GM18861 (cell line): ENCODE data around the gene CFAP43.

Experiments
- ATAC-seq: cut with Tn5 transposase; IDR thresholded peaks from one replicate; pipeline ENCODE4 v1.9.1; 2021; ENCODE audit not compliant: unreplicated experiment

Gene CFAP43, protein sequence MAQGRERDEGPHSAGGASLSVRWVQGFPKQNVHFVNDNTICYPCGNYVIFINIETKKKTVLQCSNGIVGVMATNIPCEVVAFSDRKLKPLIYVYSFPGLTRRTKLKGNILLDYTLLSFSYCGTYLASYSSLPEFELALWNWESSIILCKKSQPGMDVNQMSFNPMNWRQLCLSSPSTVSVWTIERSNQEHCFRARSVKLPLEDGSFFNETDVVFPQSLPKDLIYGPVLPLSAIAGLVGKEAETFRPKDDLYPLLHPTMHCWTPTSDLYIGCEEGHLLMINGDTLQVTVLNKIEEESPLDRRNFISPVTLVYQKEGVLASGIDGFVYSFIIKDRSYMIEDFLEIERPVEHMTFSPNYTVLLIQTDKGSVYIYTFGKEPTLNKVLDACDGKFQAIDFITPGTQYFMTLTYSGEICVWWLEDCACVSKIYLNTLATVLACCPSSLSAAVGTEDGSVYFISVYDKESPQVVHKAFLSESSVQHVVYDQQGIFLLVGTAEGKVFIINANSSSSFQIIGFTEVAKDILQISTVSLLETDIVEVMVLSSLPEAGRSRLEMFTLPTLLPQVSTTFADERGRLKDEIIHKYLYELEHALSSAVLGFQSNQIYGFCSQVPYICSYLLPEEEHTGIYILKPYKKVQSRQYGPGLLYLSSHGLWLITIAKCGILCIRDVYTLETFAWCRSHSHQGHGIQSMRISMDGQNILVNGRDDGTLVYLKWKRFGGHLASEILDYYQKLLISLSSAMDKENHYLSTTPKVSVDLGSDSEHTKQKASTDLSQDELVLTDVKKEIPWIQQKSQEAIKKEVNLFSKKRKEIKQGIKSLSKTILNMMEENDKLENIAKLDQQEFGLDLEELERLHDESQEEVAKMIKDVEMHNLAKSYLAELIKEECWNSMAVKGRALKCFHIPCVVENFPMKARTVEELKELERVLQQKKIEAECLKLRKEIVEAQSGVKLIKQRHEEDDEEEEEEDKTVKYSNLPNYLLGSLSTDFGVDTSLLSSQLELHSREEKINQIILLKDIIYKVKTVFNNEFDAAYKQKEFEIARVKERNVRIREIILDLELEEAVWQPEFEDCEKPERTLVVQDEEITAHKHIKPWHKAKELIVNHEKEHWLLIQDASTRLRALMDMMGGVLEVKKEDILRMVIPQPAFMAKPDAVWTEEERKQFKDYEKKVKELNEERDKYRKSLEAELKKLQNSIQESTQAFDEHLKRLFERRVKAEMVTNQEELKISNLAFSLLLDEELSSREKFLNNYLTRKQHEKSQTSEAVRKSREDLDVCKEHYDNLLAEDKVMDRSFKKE (N-terminal part only)

DNA sequence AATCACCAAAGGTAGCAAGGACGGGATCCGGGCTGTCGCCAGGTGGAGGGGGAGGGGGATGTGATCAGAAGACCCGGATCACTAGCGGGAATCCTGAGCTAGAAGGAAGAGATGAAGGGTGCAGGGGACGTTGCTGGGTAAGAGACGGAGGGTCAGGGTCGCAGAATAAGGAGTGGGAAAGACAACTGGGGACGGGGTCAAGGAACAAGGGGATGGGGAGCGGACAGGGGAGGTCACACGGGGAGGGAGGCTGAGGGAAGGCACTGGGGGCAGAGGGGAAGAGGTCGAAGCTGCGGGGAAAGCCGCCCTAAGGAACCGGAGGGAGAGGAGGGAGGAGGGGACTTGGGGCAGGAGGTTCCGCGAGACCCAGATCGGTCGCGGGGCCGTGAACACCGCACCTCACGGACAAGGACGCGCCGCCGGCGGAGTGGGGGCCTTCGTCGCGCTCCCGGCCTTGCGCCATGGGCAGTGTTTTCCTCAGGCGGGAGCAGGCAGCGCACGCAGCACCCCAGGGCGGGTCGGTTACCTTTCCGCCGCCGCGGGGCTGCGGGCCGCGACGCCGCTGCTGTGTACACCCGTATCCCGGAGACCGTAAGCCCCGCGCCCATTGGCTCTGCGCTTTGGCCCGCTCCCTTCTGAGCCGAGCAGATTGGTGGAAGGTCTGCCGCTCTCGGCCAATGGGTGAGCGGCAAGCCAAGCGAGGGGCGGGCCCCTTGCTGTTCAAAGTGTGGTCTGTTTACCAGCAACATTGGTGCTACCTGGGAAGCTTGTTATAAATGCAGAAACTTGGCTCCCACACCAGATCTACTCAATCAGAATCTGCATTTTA, at the start of gene CFAP43:
TSS of gene CFAP43 (minus strand) at position 581 of the 829 bp plus-strand sequence. CDS start at position 463, 118 bp downstream.
- peak; percentile 100 for ATAC-seq

DNA sequence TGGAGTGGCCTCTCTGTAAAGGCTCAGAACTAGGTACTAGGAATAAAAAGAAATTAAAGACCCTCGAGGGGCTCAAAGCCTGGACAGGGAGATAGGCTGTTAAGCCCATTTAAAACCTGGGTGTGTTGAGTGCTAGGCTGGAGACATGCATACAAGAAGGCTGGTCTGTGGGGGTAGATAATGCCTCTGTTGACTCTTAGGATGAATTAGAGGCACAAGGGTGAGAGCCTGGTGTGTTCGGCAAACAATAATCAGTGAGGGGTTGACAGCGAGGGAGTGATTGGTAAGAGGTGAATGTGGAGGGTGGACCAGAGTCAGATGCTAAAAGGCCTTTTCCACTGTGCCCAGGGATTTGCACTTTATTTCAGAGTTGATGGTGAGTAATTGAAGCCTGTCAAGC, 49.5 kb upstream of the CFAP43 start:
- no peak for ATAC-seq

DNA sequence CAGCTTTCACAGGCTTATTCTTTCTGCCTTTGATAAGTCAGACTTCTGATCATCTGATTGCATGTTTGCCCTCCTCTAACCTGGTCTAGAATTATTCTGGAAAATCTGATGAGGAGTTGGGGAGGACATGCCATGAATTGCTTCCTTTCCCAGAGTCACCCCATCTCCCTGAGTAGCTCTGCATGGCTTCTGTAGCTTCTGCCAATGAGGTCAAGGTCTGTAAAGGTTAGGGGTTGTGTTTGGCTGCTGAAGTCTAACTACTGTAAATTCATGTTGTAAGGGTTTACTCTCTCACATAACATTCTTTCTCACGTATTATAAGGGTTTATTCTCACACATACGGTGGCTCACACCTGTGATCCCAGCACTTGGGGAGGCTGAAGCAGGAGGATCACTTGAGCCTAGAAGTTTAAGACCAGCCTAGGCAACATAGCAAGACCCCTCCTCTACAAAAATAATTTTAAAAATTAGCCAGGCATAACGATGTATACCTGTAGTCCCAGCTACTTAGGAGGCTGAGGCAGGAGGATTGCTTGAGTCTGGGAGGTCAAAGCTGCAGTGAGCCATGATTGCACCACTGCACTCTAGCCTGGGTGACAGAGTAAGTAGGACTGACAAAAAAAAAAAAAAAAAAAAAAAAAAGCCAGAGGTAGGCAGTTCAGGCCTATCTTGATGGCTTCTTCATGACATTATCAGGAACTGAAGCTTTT, 47.5 kb upstream of the CFAP43 start:
- ATAC-seq = no peak

DNA sequence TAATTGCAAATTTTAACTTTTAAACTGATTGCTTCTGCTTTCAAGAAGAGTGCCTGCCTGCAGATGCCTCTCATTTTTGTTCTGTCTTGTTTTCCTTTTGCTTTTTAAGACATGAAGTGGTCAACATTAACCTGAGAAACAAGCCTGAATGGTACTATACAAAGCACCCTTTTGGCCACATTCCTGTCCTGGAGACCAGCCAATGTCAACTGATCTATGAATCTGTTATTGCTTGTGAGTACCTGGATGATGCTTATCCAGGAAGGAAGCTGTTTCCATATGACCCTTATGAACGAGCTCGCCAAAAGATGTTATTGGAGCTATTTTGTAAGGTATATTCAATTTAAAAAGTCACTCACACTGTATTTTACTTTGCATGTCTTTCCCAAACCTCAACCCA, 45.6 kb upstream of the CFAP43 start:
- ATAC-seq = no peak

DNA sequence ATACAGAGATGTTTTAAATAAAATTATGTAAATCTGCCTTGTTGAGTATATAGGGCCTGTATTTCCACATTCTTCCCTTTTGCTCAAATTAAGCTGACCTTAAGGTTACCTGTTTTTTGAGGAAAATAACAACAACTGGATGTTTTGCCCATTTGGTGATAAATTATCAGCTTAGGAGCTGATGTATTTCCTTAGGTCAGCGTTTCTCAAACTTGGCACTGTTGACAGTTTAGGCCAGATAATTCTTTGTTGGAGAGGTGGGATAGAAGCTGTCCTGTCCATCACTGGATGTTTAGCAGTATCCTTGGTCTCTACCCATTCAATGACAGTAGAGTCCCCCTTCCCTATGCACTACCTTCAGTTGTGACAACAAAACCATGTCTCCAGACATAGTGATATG, 44.0 kb upstream of the CFAP43 start:
- no peak for ATAC-seq

DNA sequence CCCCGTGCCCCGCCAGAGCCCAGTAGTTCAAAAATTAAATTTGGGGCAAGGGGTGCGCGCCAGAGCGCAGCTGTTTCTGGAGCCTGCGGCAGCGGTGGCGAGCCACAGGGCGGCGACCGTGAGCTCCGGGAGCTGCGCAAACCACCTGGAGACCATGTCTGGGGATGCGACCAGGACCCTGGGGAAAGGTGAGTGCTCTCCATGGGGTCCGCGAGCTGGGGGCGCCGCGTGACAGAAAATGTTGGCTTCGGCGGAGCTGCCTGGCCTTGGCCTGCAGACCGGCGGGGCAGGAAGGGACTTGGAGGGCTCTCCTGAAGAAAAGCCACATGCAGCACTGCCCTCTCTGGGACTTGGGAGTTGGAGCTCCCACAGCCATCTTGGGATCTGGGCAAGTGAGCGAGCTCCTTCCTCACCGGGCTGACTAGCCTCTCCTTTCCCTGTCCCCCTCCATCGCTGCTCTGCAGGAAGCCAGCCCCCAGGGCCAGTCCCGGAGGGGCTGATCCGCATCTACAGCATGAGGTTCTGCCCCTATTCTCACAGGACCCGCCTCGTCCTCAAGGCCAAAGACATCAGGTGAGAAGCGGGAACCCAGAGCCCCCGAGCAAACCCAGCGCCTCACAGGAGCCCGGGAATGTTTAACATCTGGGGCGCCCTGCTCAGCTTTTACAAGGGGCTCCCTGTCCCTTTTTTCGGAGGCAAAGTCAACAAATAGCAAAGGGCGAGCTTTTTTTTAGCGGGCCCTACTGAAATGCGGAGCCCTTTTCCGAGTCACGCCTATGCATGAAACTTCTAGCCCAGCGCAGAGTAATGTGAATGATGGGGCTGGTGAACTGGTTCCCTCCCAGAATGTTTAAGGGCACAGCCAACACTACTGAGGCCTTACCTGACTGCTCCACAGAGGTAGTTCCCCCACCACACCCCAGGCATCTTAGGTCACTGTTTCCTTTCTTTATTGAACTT, 42.9 kb upstream of the CFAP43 start:
- ATAC-seq = no peak

DNA sequence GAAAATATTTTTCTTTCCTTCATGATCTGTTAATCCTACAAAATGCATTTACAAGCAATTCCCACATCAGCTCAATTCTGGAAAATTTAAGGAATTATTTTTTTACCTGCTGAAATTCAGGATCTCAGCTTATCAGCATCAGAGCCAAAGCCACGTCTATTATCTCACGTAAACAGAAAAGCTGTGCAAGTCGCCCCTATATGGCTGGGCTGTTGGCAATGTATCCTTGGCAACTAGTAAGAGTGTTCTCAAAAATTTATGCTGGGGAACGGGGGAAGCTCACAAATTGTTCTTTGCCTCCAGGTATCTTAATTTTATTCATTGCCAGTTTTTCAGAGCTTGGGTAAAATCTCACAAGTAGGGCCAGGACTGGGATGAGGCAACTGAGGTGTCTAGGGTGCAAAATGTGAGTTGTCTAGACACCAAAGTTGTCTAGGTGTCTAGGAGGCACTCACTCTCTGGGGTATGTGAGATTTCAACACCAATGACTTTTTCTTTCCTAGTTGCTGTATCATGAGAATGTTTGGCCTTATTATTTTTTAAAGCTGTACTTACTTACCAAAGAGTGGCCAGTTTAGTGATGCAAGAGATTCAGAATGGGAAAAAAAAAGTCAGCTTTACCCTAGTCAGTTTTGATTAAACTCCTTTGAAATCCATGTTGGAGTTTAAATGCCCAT, 41.9 kb upstream of the CFAP43 start:
- no peak for ATAC-seq

DNA sequence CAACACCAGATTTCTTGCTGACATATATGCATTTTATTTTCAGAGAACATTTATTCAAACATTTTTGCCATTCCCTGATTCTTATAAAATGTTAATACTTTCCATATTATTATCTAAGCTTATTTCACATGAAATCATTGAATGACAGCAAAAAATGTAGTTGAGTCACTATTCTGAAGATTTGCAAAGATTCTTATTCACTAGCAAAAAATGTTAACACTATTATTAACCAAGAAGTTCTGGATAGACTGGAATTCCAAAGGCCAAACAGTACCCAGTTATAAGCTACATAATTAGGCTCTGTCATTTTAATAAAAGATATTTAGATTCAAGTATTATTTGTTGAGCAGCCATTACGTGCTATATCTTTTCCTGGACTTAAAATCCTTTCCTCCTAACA, 41.1 kb upstream of the CFAP43 start:
- ATAC-seq = no peak

DNA sequence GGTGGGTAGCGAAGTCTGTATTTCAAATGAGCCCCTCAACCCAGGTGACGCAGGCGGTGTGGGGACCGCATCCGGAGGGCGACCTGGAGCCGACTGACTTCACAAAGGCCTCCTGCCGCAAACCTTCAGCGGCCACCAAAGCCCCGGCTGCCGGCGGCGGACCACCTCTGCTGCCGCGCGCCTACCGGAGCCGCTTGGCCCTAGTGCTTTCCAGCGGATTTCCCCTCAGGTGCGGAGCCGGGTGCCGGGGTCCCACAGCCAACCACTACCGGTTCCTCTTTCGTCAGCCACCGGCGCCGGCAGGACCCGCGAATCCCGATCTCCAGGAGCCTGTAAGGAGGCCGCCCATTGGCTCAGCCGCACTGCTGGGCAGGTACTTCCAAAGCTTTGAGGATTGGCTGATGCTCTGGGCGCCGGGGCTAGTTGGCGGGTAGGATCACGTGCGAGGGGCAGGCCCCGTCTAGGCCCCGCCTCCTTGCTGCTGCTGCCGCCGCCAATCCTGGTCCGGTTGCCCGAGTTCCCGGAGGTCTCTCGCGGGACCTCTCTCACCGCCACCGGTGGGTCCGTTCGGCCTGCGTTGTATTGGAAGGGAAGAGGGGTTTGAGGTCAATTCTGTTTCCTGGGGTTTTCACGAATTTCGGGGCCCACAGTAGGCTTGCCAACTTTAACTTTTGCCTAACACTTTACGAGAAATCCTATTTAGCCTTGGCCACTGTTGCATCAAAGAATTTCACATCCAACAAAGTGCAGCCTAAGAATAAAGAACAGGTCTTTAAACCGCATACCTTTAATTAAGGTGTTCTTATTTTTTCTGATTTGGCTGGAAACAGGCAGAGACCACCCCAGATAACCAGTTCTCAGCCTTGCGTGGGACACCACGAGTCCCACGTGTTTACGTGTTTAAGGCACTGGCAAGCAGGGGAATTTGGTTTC, 36.8 kb upstream of the CFAP43 start, which contains the start of gene GSTO2:
TSS of gene GSTO2 (plus strand) at position 472 of the 933 bp plus-strand sequence. CDS start 5,732 bp downstream, outside the sequence.
- peak; percentile 98 for ATAC-seq

DNA sequence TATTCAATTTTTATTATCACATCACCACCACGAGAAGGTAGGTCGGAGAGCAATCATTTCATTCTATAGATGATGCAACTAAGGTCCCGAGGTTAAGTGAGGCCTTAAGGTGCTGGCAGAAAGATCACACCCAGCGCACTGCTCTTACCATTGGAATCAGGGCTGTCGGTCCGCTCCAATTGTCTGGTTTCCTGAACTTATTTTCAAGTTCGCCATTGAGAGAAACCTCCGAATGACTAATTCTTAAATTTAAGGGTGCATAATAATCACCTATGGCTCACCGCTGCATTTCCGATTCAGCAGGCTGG, 36.2 kb upstream of the CFAP43 start:
- no peak for ATAC-seq

DNA sequence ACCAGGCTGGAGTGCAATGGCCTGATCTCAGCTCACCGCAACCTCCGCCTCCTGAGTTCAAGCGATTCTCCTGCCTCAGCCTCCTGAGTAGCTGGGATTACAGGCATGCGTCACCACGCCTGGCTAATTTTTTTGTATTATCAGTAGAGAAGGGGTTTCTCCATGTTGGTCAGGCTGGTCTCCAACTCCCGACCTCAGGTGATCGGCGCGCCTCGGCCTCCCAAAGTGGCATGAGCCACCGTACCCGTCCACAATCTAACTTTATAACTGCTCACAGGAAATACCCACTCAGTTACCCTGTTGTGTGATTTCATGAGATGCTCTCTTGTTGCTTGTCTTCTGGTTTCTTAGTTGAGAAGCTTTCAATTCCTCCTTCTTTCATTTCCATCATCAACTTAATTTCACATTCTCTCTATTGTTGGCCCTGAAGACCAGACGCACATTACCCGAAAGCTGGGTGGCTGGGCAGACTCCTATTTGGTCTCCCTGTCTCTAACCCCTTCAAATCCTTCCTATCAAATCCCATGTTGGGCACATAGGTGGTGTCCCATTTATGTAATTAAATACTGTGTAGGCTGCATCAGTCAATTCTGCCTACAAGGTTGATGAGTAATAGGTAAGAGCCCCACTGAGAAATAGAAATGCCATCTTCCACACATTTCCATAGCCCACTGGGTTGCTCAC, 35.7 kb upstream of the CFAP43 start:
- no peak for ATAC-seq

DNA sequence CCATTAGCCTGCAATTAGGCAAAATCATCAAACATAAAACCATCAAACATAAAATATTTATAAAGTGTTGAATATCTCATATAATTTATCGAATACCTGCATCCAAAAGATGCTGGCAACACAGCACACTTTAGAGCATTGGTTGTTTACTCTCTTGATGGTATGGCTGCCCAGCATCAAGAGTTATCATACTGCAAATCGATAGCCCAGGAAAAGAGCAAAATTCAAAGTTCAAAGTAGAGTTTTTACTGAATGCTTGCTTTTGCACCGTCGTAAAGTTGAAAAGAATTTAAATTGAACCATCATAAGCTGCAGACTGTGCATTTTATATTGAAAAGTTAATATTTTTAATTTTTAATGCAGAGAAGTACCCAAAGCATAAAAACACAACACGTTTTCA, 32.6 kb upstream of the CFAP43 start:
- ATAC-seq = no peak

DNA sequence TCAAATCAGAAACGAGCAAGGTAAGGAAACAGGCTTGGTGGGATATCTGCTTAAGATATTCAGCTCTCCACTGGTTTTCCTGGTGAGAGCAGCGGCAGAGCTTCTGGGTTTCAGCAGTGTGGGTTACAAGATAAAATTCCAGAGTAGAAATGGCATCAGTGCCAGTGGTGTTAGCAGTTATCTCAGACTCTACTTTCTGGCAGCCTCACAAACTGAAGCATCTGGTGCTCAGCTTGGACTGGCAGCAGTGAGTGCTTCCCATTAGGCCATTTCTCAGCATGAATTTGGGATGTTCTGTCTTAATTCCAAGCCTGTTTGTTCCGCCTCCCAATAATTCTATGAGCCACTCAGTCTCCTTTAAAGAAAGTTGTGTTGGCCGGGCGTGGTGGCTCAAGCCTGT, 29.9 kb upstream of the CFAP43 start:
- no peak for ATAC-seq

DNA sequence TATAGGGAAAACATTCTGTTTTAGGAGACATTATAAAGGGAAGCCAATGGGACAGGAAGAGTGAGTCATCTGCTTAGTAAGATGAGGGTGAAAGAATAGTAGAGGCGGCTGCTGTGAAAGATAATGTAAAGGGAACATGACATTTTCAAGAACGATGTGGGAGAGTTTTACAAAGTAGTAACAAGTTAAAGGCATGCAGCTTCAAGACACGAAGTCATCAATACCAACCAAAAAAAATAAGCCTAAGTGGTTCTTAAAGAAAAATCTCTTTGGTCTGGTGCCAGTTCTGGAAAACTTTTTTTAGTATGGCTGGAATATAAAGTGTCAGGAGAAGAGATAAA, 28.6 kb upstream of the CFAP43 start:
- no peak for ATAC-seq

DNA sequence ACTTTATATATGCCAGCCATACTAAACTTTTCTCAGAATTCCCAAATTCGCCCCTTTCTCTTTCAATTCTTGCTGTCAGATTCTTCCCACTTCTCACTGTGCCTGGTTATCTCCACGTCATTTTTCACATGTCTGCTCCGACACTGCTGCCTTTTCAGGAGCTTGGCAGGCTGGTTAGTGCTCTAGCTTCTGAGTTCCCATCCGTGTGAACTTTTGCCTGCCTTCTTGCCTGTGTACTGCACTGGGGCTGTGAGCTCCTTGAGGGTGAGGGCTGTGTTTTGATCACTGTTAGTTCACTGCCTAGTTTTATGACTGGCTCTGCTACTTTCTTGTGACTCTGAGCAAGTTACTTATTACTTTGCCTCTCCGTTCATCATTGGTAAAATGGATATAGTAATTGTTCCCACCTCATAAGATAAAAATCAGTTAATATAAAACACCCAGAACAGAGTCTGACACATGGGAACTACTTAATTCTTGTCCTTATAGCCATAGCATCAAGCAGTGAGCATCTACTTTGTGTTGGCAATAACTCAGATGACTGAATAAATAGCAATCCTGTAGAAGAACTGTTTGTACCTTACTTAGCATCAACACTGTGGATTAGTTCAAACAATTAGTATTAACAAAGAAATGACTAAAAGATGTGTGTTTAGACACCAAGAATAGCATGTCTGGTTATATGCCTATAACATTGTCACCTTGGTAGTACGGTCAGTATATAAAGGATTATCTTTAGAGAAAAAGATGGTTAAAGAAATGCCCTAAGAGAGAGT, 28.0 kb upstream of the CFAP43 start:
- ATAC-seq = no peak

DNA sequence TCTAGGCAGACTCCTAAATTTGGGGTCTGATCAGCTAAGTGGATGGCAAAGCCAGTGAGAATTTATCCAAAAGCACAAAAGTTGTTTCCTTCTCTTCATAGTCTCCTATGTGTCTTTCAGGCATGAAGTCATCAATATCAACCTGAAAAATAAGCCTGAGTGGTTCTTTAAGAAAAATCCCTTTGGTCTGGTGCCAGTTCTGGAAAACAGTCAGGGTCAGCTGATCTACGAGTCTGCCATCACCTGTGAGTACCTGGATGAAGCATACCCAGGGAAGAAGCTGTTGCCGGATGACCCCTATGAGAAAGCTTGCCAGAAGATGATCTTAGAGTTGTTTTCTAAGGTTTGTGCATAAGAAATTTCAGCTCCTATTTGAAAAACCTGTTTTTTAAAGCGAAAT, 27.3 kb upstream of the CFAP43 start:
- no peak for ATAC-seq
